Liver (tissue), 9 donors: ENCODE results near the gene TLE3. TPM values are rescaled to one million over a fixed set of nuclear protein-coding genes. Genes with fewer than 3 reads are reported as not detected.
A peak's percentile ranks its signal among the peaks of the same experiment; 100 is the strongest.
"Not testable (repeated sequence)": the region's sequence is repeated elsewhere in the genome, so short reads cannot be mapped to it uniquely, and the experiment has no call there.

Experiments
- DNase-seq: peaks from one replicate; pipeline ENCODE4 v3.0.0-alpha.2; 2017; ENCODE audit warnings: low spot score
- H3K27ac ChIP-seq, 2 donors: one replicate each; pipeline ENCODE4 v1.7.0; 2013; ENCODE audit warnings: inconsistent platforms in 2 of 2, low read length in 2 of 2, control low read depth in 1 of 2, low read depth in 1 of 2, mild to moderate bottlenecking in 1 of 2
- H3K27me3 ChIP-seq, 4 donors: one replicate each; pipeline versions ENCODE4 v1.6.1 to v1.7.0; 2013; ENCODE audit warnings: low read length in 3 of 4, inconsistent platforms in 1 of 4, mild to moderate bottlenecking in 1 of 4, moderate library complexity in 1 of 4; ENCODE audit not compliant: control insufficient read depth in 4 of 4, insufficient read depth in 4 of 4
- H3K36me3 ChIP-seq, 4 donors: one replicate each; pipeline versions ENCODE4 v1.6.1 to v1.7.0; 2013; ENCODE audit warnings: low read length in 3 of 4, mild to moderate bottlenecking in 3 of 4, low read depth in 1 of 4, moderate library complexity in 1 of 4; ENCODE audit not compliant: control insufficient read depth in 4 of 4, insufficient read depth in 3 of 4
- H3K4me1 ChIP-seq, 4 donors: one replicate each; pipeline versions ENCODE4 v1.6.1 to v1.7.0; 2013; ENCODE audit warnings: low read length in 3 of 4, mild to moderate bottlenecking in 3 of 4, moderate library complexity in 1 of 4; ENCODE audit not compliant: control insufficient read depth in 4 of 4, insufficient read depth in 4 of 4
- H3K4me3 ChIP-seq, 3 donors: one replicate each; pipeline versions ENCODE4 v1.6.1 to v1.7.0; 2013; ENCODE audit warnings: low read length in 3 of 3, control low read depth in 1 of 3, low read depth in 1 of 3, mild to moderate bottlenecking in 1 of 3
- H3K9ac ChIP-seq, 2 donors: one replicate each; pipeline ENCODE4 v1.7.0; 2013; ENCODE audit warnings: low read length in 2 of 2, mild to moderate bottlenecking in 2 of 2, moderate library complexity in 2 of 2, control low read depth in 1 of 2, low read depth in 1 of 2
- H3K9me3 ChIP-seq, 4 donors: one replicate each; pipeline versions ENCODE4 v1.6.1 to v1.7.0; 2013; ENCODE audit warnings: low read length in 3 of 4; ENCODE audit not compliant: control insufficient read depth in 4 of 4
- FOXA1 ChIP-seq: IDR thresholded peaks from 2 replicates; pipeline ENCODE4 v1.6.1; 2016; ENCODE audit warnings: antibody characterized with exemption
- FOXA2 ChIP-seq: IDR thresholded peaks from 2 replicates; pipeline ENCODE4 v1.6.1; 2016; ENCODE audit warnings: antibody characterized with exemption
- GABPA ChIP-seq, 2 donors: IDR thresholded peaks in 1 of 2; conservative IDR thresholded peaks in 1 of 2; 2 replicates each; pipeline ENCODE4 v1.6.1; 2016; ENCODE audit warnings: antibody characterized with exemption in 2 of 2, mild to moderate bottlenecking in 1 of 2, moderate library complexity in 1 of 2
- HNF4A ChIP-seq, 2 donors: conservative IDR thresholded peaks; 2 replicates each; pipeline ENCODE4 v1.6.1; 2016; ENCODE audit warnings: antibody characterized with exemption in 2 of 2, mild to moderate bottlenecking in 2 of 2
- HNF4G ChIP-seq: IDR thresholded peaks from 2 replicates; pipeline ENCODE4 v1.6.1; 2016; ENCODE audit warnings: antibody characterized with exemption
- JUND ChIP-seq, 2 donors: IDR thresholded peaks; 2 replicates each; pipeline ENCODE4 v1.6.1; 2016; ENCODE audit warnings: antibody characterized with exemption in 2 of 2
- NR2F2 ChIP-seq: IDR thresholded peaks from 2 replicates; pipeline ENCODE4 v1.6.1; 2016; ENCODE audit warnings: antibody characterized with exemption
- RXRA ChIP-seq, 2 donors: IDR thresholded peaks; 2 replicates each; pipeline ENCODE4 v1.6.1; 2017 to 2018; ENCODE audit warnings: antibody characterized with exemption in 2 of 2, mild to moderate bottlenecking in 1 of 2
- SP1 ChIP-seq: IDR thresholded peaks from 2 replicates; pipeline ENCODE4 v1.6.1; 2018; ENCODE audit warnings: antibody characterized with exemption, mild to moderate bottlenecking
- YY1 ChIP-seq: IDR thresholded peaks from 2 replicates; pipeline ENCODE4 v1.6.1; 2016; ENCODE audit warnings: antibody characterized with exemption, mild to moderate bottlenecking
- WGBS: extraction: QIAGEN DNeasy Blood & Tissue Kit; methylation state at CpG from one replicate; pipeline ENCODE4 v1.1.7; 2013; 5-methylcytosine and 5-hydroxymethylcytosine counted together
- polyA plus RNA-seq, 2 donors: library from polyadenylated mRNA; stranded (reverse) in 1 of 2; unstranded in 1 of 2; fragments of 200-250 nt in 1 of 2; fragments of >200 nt in 1 of 2; fragmentation: Nextera tagmentation in 1 of 2; extraction: Ambion mirVana in 1 of 2; gene quantifications; one replicate each; pipeline versions ENCODE4 v1.2.1 to v1.2.3, GENCODE V29; 2013 to 2015
- total RNA-seq, 2 donors: library from RNA; depleted of rRNA; stranded (reverse); fragments of >200 nt; gene quantifications; one replicate each; pipeline ENCODE4 v1.2.3, GENCODE V29; 2014
- TF ChIP-seq, protein P1 (sequence below): IDR thresholded peaks from 2 replicates; pipeline ENCODE4 v1.6.1; 2016; ENCODE audit warnings: antibody characterized with exemption
- TF ChIP-seq, protein P2 (sequence below): IDR thresholded peaks from 2 replicates; pipeline ENCODE4 v1.6.1; 2016; ENCODE audit warnings: antibody characterized with exemption
- TF ChIP-seq, protein P3 (sequence below): fragments of 150-350 bp; IDR thresholded peaks from 2 replicates; pipeline ENCODE4 v1.5.1; 2017; ENCODE audit warnings: improper control_type of control experiment, low read depth, low read length; ENCODE audit not compliant: missing input control
- TF ChIP-seq, protein P4 (sequence below): IDR thresholded peaks from 2 replicates; pipeline ENCODE4 v1.6.1; 2016; ENCODE audit warnings: antibody characterized with exemption
- donor health status: healthy.
- donor health status: healthy.
- donor health status: healthy.
- donor health status: healthy.
- donor health status: healthy.

The TLE3 gene
- total and polyA plus RNA-seq, 4 donors: 1.2 to 13.7 (median 8.5) TPM

DNA sequence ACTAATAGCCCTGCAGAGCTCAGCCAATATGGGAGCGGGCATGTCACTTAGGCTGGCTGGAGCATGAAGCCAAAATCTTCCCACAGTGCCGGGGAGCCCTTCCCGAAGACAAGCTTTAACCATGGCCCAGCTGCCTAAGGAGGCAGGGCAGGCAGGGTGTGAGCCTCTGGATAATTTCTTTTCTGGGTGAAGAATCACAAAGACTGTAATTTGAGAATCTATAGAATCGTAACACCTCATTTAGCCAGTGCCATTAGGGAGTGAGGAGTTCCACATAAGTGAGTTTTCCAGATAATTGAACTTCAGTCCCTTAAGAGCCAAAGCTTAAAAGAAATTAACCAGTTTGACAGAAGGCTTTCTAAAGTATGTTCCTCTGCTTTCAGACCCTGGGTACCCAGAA lies 40.2 kb upstream of the TLE3 start (continued):
- TF ChIP-seq, protein P1, sequence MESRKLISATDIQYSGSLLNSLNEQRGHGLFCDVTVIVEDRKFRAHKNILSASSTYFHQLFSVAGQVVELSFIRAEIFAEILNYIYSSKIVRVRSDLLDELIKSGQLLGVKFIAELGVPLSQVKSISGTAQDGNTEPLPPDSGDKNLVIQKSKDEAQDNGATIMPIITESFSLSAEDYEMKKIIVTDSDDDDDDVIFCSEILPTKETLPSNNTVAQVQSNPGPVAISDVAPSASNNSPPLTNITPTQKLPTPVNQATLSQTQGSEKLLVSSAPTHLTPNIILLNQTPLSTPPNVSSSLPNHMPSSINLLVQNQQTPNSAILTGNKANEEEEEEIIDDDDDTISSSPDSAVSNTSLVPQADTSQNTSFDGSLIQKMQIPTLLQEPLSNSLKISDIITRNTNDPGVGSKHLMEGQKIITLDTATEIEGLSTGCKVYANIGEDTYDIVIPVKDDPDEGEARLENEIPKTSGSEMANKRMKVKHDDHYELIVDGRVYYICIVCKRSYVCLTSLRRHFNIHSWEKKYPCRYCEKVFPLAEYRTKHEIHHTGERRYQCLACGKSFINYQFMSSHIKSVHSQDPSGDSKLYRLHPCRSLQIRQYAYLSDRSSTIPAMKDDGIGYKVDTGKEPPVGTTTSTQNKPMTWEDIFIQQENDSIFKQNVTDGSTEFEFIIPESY: no peak

- H3K4me3 ChIP-seq, H3K27ac ChIP-seq, H3K36me3 ChIP-seq, H3K27me3 ChIP-seq, DNase-seq, H3K9ac ChIP-seq, H3K9me3 ChIP-seq: not testable (repeated sequence)
- peaks cover 10 to 27% (median 23%) of the 10 kb centered on the region in 4 donors for H3K4me1 ChIP-seq
- 97% methylated on average over 1 of the region's 1 CpG for WGBS
These were observed 39.3 kb upstream of the TLE3 start for GRCh38 chr15:70137021-70137420.

DNA sequence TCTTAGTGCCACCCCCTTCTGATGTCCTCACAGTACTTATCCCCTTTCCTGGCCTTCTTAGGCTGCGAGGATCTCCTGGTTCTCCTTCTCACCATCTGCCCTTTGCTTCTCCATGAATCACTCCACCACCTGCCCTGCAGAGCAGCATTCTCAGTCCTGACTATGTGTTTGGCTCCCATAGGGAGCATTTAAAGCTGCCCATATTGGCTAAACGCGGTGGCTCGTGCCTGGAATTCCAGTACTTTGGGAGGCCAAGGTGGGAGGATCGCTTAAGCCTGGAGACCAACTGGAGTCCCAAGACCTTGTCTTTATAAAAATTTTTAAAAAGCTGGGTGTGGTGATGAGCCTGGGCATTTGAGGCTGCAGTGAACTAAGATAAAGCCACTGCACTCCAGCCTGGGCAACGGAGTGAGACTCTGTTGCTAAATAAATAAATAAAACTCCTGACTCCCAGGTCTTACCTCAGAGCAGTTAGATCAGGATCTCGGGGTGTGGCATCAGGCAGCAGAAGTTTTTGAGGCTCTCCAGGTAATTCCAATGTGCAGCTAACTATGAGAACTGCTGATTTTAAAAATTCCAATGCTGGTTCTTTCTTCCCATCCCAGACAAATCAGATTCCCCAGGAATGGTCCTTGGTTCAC lies 36.2 kb upstream of the TLE3 start:
- no peak for DNase-seq
- 85% methylated on average over 7 of the region's 7 CpGs for WGBS

GRCh38 chr15:70133296-70133695 lies 35.6 kb upstream of the TLE3 start:
- Histone ChIP-seq H3K36me3 (no peaks in the 10 kb centered on the region), H3K9me3 (no peaks in the 10 kb centered on the region), H3K27ac (peak overlapping the region in 1 of 2 donors; percentile 19), H3K4me1 (peaks cover 4 to 11% (median 11%) of the 10 kb centered on the region in 4 donors), H3K9ac (no peak overlapping the region), H3K27me3 (no peaks in the 10 kb centered on the region), H3K4me3 (no peak overlapping the region)
- WGBS: 38% methylated on average over 6 of the region's 6 CpGs
- no peak for DNase-seq
- TF ChIP-seq RXRA (IDR thresholded peaks at IDR 0.05) (peak in 1 of 2 donors; percentile 66), FOXA2 (no peak), GABPA (IDR thresholded peaks at IDR 0.05 in 1 of 2, conservative IDR thresholded peaks at IDR 0.05 in 1 of 2) (no peak), HNF4G (no peak), NR2F2 (no peak), FOXA1 (no peak), JUND (IDR thresholded peaks at IDR 0.05) (peak in 1 of 2 donors; percentile 64), YY1 (peak; percentile 89), SP1 (peak; percentile 29)
- TF ChIP-seq, protein P2, sequence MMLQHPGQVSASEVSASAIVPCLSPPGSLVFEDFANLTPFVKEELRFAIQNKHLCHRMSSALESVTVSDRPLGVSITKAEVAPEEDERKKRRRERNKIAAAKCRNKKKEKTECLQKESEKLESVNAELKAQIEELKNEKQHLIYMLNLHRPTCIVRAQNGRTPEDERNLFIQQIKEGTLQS: no peak
- TF ChIP-seq, protein P3, sequence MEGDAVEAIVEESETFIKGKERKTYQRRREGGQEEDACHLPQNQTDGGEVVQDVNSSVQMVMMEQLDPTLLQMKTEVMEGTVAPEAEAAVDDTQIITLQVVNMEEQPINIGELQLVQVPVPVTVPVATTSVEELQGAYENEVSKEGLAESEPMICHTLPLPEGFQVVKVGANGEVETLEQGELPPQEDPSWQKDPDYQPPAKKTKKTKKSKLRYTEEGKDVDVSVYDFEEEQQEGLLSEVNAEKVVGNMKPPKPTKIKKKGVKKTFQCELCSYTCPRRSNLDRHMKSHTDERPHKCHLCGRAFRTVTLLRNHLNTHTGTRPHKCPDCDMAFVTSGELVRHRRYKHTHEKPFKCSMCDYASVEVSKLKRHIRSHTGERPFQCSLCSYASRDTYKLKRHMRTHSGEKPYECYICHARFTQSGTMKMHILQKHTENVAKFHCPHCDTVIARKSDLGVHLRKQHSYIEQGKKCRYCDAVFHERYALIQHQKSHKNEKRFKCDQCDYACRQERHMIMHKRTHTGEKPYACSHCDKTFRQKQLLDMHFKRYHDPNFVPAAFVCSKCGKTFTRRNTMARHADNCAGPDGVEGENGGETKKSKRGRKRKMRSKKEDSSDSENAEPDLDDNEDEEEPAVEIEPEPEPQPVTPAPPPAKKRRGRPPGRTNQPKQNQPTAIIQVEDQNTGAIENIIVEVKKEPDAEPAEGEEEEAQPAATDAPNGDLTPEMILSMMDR: no peak
- TF ChIP-seq, protein P4, sequence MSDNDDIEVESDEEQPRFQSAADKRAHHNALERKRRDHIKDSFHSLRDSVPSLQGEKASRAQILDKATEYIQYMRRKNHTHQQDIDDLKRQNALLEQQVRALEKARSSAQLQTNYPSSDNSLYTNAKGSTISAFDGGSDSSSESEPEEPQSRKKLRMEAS: no peak
- TF ChIP-seq, protein P1: no peak

More for the DNA sequence above, 36.2 kb upstream of the TLE3 start:
- TF ChIP-seq HNF4A (conservative IDR thresholded peaks at IDR 0.05) (no peak), FOXA1 (no peak), RXRA (IDR thresholded peaks at IDR 0.05) (no peak)
- TF ChIP-seq, protein P3: no peak
- TF ChIP-seq, protein P4: no peak
- H3K27me3 ChIP-seq: no peaks in the 10 kb centered on the region
- H3K9ac ChIP-seq: no peak overlapping the region
- no peaks in the 10 kb centered on the region for H3K9me3 ChIP-seq
- no peak overlapping the region for H3K4me3 ChIP-seq
- peak overlapping the region in 1 of 2 donors; percentile 19 for H3K27ac ChIP-seq
- H3K4me1 ChIP-seq: peaks cover 4 to 11% (median 11%) of the 10 kb centered on the region in 4 donors
- no peaks in the 10 kb centered on the region for H3K36me3 ChIP-seq
